ENCODE measurements around the gene KRT17. TPM values are rescaled to one million over a fixed set of nuclear protein-coding genes. Genes with fewer than 3 reads are reported as not detected.
"Not testable (repeated sequence)": the region's sequence is repeated elsewhere in the genome, so short reads cannot be mapped to it uniquely, and the experiment has no call there.

KRT17 gene
- total RNA-seq, 1 donor = 14.7 TPM

DNA sequence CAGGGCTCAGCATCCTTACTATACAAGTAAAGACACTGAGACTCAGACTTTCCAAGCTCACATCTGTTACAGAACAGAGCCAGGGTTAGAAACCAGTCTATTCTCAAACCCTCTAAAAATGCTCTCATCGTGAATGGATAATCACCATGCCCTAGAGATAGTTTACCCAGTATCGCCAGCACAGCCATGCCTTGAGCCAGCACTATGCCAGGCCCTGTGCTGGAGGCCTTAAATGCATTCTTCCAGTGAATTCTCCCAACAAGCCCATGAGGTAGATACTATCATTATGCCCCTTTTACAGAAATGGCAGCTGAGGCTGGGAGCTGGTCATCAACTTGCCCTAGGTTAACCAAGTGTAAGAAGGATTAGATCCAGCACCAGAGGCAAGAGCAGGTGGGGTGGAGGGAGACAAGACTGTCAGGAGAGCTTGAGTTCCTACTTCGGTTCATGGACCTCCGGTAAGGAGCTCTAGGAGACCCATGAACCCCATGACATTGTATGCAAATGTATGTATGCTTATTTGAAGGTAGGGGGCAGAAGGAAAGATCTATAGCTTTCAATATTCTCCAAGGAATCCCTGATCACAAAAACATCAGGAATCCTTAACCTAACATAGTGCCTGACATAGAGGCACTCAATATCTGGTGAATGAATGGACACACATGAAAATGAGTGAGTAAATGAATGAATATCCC, 42.9 kb downstream of the KRT17 start:
- H3K4me3 ChIP-seq (ENCODE audit: low read depth, low read length) = no peak overlapping the region
- no peak for DNase-seq (ENCODE audit: low read depth)
- TF ChIP-seq, protein P1, sequence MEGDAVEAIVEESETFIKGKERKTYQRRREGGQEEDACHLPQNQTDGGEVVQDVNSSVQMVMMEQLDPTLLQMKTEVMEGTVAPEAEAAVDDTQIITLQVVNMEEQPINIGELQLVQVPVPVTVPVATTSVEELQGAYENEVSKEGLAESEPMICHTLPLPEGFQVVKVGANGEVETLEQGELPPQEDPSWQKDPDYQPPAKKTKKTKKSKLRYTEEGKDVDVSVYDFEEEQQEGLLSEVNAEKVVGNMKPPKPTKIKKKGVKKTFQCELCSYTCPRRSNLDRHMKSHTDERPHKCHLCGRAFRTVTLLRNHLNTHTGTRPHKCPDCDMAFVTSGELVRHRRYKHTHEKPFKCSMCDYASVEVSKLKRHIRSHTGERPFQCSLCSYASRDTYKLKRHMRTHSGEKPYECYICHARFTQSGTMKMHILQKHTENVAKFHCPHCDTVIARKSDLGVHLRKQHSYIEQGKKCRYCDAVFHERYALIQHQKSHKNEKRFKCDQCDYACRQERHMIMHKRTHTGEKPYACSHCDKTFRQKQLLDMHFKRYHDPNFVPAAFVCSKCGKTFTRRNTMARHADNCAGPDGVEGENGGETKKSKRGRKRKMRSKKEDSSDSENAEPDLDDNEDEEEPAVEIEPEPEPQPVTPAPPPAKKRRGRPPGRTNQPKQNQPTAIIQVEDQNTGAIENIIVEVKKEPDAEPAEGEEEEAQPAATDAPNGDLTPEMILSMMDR (IDR thresholded peaks at IDR 0.05; ENCODE audit: insufficient read depth, low read depth, low read length) = no peak

DNA sequence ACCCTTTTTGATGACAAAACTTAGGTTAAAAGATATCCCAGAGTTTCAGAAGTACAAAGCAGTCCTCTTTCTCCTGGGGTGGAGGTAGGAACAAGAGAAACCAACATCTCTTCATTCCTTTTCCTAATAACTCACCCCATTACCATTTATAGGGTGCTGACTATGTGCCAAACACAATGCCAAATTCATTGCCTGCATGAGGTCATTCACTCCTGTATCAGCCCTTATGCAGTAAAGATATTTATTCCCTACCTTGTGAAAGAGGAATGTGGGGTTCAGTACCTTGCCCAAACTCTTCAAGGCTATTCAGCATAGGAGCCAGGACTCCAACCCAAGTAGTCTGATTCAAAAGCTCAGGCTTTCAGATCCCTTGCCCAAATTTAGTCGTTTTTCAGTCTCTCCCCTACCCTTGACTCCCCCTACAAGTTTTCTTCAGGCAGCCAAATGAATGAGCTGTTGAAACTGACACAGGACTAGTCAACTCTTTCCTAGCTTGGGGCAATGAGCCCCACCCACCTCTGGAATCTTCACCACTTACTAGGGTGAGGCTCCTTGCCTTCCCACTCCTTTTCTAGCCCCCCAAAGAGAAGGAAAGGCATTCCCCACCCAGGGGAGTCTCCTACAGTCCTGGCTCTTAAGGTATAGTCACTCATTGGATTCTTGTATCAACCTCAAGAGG, 43.5 kb downstream of the KRT17 start:
- no peak for DNase-seq (ENCODE audit: low read depth)
- TF ChIP-seq, protein P1 (IDR thresholded peaks at IDR 0.05; ENCODE audit: insufficient read depth, low read depth, low read length) = no peak
- no peak overlapping the region for H3K4me3 ChIP-seq (ENCODE audit: low read depth, low read length)

DNA sequence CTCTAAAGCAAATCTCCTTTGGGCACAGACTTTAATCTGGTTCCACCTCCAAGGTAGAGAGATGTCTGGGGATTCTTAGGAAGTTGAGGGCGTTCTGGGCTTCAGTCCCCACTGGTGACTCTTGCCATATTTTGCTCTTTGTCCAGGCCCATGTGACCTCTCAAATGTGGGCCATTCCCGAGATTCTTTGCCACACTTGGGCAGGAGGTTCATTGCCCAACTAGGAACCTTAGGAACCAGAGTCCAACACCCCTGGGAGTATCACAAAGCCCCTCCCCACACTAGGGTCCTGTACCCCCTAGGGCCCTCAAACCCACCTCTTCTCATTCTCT, 44.2 kb downstream of the KRT17 start:
- TF ChIP-seq, protein P1 (IDR thresholded peaks at IDR 0.05; ENCODE audit: insufficient read depth, low read depth, low read length) = no peak
- DNase-seq (ENCODE audit: low read depth) = no peak
- H3K4me3 ChIP-seq (ENCODE audit: low read depth, low read length) = no peak overlapping the region

DNA sequence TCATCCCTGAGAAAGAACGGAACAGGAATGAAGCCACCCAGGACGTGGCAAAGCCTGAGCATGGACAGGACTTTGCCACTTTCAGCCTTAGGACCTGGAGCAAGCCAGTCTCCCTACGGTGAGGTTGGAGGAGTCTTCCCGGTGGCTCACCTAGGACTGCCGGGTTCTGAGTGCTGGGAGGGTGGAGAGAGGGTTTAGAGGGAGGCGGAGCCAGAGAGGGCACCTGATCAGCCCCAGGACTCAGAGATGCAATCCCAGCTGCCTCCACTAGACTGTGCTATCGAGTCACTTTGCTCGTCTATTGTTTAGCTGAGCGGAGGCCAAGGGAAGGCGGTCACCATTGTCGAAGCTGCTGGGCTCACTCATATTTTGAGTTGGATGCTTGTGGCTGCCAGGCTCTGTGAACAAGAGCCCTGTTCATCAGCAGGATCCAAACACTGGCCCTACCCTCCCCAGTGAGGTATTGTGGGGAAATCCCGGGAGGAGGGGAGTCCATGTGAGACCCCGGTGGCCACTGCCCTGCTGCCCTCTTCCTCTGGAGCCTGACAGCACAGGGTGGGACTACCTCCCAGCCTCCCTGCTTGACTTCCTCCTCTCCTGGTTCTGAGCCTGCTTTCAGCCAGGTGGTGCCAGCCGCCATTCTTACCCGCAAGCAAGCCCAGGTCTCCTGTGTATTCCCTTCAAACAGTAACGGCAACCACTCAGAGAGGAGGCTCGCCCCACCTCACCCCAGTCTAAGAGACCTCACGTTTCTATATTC, 44.7 kb downstream of the KRT17 start:
- no peak overlapping the region for H3K4me3 ChIP-seq (ENCODE audit: low read depth, low read length)
- TF ChIP-seq, protein P1 (IDR thresholded peaks at IDR 0.05; ENCODE audit: insufficient read depth, low read depth, low read length) = peak; percentile 87
- peak; percentile 62 for DNase-seq (ENCODE audit: low read depth)

DNA sequence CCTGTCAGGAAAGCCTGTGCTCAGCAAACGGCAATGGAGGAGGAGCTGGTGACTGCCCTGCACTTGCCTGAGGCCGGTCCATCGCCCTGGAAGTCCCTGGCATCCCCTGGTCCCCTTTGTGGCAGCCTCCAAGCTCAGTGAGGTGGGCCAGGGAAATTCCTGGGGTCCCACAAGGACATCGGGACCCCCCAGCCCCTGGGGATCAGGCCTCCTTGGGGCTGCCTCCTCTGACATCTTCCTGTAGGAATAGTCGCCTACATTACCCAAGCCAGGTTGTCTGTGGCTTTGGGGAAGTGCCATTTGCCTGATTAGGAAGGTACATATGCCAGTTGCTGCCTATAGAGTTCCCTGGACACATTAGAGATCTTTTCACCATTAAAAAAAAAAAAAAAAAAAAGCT, 45.4 kb downstream of the KRT17 start:
- TF ChIP-seq, protein P1 (IDR thresholded peaks at IDR 0.05; ENCODE audit: insufficient read depth, low read depth, low read length) = no peak
- DNase-seq (ENCODE audit: low read depth) = no peak
- H3K4me3 ChIP-seq (ENCODE audit: low read depth, low read length) = no peak overlapping the region

DNA sequence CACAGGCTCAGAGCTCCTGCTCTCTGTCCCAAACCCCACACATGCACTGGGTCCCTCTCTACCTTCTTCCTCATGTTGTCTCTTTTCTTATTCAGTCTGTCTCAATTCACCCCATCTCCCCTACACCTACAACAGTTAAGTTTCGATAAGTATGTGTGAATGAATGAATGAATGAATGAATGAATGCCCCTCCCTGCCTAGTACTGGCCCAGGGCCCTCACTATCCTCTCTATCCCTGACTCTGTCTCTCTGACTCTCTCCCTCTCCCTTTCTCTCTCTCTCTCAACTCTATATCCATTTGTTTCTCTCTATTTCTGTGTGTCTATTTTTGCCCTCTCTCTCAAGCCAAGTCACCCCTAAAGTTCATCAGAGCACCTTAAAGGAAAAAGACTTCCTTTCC, 45.8 kb downstream of the KRT17 start:
- no peak for DNase-seq (ENCODE audit: low read depth)
- TF ChIP-seq, protein P1 (IDR thresholded peaks at IDR 0.05; ENCODE audit: insufficient read depth, low read depth, low read length) = no peak
- H3K4me3 ChIP-seq (ENCODE audit: low read depth, low read length) = no peak overlapping the region

DNA sequence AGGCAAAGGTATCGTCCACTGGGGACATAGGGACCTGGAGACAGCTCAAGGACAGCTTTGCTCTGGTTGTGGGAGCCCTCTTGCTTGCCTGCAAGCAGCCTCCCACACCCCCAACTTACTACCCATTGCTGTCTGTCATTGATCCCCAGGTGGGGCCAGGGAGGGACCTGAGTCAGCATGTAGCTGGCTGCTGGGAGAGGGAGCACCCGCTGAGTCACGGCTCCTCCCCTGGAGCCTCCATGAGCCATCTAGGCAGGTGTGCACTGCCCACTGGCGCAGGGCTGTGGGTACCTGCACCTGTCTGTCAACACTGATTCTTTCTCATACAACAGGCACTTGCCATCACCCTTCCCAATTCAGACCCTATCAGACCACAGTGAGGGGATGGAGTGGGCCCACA, 47.6 kb downstream of the KRT17 start:
- H3K4me3 ChIP-seq (ENCODE audit: low read depth, low read length); DNase-seq (ENCODE audit: low read depth): not testable (repeated sequence)

All from fibroblast of villous mesenchyme (primary cell).